ENCODE data around the gene B9D2.

The B9D2 gene

DNA sequence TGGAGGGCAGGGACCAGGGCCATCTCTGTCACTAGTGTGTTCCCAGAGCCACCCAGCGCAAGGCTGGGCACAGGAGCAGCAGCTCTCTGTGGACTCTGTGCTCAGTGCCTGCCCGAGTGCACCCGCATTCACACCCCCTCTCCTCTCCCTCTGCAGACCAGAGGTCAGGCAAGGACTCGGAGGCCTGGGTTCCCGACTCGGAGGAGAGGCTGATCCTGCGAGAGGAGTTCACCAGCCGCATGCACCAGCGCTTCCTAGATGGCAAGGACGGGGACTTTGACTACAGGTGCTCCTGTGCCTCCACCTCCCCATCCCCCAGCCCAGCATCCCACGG is 43.8 kb downstream of the B9D2 start (continued):
- TF ChIP-seq ZNF324 (tag by site-specific recombination; IDR thresholded peaks at IDR 0.05), result no peak
- no peak for TF ChIP-seq ZNF843 (tag by site-specific recombination; IDR thresholded peaks at IDR 0.05)
- TF ChIP-seq ZBTB7A (tag by site-specific recombination; IDR thresholded peaks at IDR 0.05; ENCODE audit: low read depth), result no peak
- TF ChIP-seq ZNF600 (tag by site-specific recombination; IDR thresholded peaks at IDR 0.05), result no peak

DNA sequence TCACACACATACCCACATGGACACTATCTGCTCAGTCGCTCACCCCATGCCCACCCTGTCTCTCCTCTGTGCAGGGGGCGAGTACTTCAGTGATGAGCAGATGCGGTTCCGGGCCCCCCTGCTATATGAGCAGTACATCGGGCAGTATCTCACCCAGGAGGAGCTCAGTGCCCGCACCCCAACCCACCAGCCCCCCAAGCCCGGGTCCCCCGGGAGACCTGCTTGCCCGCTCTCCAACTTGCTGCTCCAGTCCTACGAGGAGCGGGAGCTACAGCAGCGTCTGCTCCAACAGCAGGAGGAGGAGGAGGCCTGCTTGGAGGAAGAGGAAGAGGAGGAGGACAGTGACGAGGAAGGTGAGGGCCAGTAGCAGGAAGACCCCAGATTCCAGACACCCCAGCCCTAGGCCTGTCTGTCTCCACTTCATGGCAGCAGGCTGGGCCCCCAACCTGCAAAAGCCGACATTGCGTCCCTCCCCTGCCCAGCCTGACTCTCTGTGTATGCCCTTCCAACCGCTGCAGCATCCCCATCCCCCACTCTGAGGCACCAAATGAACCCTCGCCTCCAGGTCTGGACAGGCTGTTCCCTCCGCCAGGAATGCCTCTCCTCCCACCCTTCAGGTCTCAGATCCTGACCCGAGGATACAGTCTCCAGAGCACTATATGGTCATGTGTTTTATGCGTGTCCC is 44.3 kb downstream of the B9D2 start:
- POLR2A ChIA-PET, result interaction anchor here (1.0 to 1.5 kb wide), 2 partner anchors 9 to 22 kb away, joined by 3 to 4 read pairs; no protein-coding TSS in a partner anchor
- CTCF ChIA-PET, result interaction anchor here (2.5 kb wide), 1 partner anchor 11 kb away, joined by 11 read pairs; no protein-coding TSS in a partner anchor
- H3K36me3 ChIP-seq (ENCODE audit: control insufficient read depth in 2 of 2, insufficient read depth in 1 of 2, low read length in 2 of 2), result peaks cover 50 to 68% of the 10 kb centered on the region in 2 experiments
- H3K9me3 ChIP-seq (ENCODE audit: control insufficient read depth, insufficient read depth, low read depth, low read length), result no peaks in the 10 kb centered on the region
- TF ChIP-seq ZNF830 (tag by site-specific recombination; IDR thresholded peaks at IDR 0.05; ENCODE audit: low read depth), result no peak
- no peak for TF ChIP-seq ZNF76 (tag by site-specific recombination; IDR thresholded peaks at IDR 0.05; ENCODE audit: borderline replicate concordance, low read depth)
- TF ChIP-seq, protein P1, sequence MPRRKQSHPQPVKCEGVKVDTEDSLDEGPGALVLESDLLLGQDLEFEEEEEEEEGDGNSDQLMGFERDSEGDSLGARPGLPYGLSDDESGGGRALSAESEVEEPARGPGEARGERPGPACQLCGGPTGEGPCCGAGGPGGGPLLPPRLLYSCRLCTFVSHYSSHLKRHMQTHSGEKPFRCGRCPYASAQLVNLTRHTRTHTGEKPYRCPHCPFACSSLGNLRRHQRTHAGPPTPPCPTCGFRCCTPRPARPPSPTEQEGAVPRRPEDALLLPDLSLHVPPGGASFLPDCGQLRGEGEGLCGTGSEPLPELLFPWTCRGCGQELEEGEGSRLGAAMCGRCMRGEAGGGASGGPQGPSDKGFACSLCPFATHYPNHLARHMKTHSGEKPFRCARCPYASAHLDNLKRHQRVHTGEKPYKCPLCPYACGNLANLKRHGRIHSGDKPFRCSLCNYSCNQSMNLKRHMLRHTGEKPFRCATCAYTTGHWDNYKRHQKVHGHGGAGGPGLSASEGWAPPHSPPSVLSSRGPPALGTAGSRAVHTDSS (tag by site-specific recombination; IDR thresholded peaks at IDR 0.05), result peak; percentile 73
- TF ChIP-seq ZNF169 (tag by site-specific recombination; IDR thresholded peaks at IDR 0.05), result no peak
- TF ChIP-seq ZNF341 (tag by site-specific recombination; IDR thresholded peaks at IDR 0.05; ENCODE audit: low read depth), result 0 out of 2 replicates have a peak, but pooled peaks have one; percentile 17
- no peak for TF ChIP-seq EGR2 (tag by site-specific recombination; IDR thresholded peaks at IDR 0.05; ENCODE audit: low read depth)
- no peak for TF ChIP-seq MZF1 (tag by site-specific recombination; IDR thresholded peaks at IDR 0.05; ENCODE audit: borderline replicate concordance)
- no peak for TF ChIP-seq ZNF585B (tag by site-specific recombination; IDR thresholded peaks at IDR 0.05)
- no peak for TF ChIP-seq ZNF596 (tag by site-specific recombination; IDR thresholded peaks at IDR 0.05)
- no peak for TF ChIP-seq MYNN (tag by site-specific recombination; IDR thresholded peaks at IDR 0.05; ENCODE audit: borderline replicate concordance)
- no peak for TF ChIP-seq ZNF610 (tag by site-specific recombination; IDR thresholded peaks at IDR 0.05; ENCODE audit: borderline replicate concordance)
- no peak for TF ChIP-seq ZIC2 (tag by site-specific recombination; IDR thresholded peaks at IDR 0.05)
- no peak overlapping the region for H3K4me3 ChIP-seq (ENCODE audit: low read depth, low read length)
- peaks cover 18% of the 10 kb centered on the region for H3K4me1 ChIP-seq (ENCODE audit: control insufficient read depth, insufficient read depth, low read length)
- H3K27ac ChIP-seq (ENCODE audit: extremely low read depth, low read depth, low read length), result no peak overlapping the region

DNA sequence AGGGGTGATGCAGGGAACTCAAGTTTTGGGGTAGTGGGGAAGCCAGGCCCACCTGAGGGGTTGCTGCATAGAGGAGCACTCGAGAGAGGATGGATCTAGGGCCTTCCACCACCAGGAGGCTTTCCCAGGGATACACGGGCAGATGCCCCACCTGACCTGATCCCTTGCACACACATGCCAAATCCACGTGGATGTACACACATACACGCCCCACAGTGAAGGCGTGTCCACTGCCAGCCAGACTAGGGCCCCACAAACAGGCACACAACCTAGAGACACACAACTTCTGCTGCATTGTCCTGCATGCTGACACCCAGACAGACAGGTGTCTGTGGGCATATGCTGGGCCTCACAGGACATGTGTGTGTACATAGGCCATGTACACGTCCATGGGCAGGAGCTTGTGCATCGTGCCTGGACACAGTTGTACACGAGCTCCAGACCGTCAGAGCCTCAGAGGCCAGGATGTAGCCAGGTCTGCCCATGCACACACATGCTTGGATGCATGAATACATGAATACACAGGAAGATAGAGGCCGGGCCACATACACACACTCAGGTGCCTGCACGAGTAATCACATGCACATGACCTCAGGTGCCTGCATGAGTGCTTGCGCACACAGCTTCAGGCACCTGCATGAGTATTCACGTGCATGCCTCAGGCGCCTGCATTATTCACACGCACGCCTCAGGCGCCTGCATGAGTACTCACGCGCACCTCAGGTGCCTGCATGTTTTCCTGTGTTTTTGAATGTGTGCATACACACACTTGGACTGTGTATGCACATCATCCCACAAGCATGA is 45.1 kb downstream of the B9D2 start:
- TF ChIP-seq KLF7 (tag by site-specific recombination; IDR thresholded peaks at IDR 0.05; ENCODE audit: borderline replicate concordance) (no peak), ZNF473 (tag by site-specific recombination; IDR thresholded peaks at IDR 0.05) (no peak), ZNF133 (tag by site-specific recombination; IDR thresholded peaks at IDR 0.05) (no peak), ZNF146 (tag by site-specific recombination; IDR thresholded peaks at IDR 0.05) (no peak), ZNF2 (tag by site-specific recombination; IDR thresholded peaks at IDR 0.05) (no peak), ZNF521 (tag by site-specific recombination; IDR thresholded peaks at IDR 0.05) (no peak), ZNF791 (tag by site-specific recombination; IDR thresholded peaks at IDR 0.05) (no peak), ZNF239 (tag by site-specific recombination; IDR thresholded peaks at IDR 0.05) (no peak), ZBTB48 (tag by site-specific recombination; IDR thresholded peaks at IDR 0.05) (no peak), MEIS1 (CRISPR knock-in tag; IDR thresholded peaks at IDR 0.05; ENCODE audit: borderline replicate concordance) (no peak), ZNF626 (tag by site-specific recombination; IDR thresholded peaks at IDR 0.05) (no peak), ZNF843 (tag by site-specific recombination; IDR thresholded peaks at IDR 0.05) (no peak), BCL11A (tag by site-specific recombination; IDR thresholded peaks at IDR 0.05; ENCODE audit: low read depth) (no peak)
- TF ChIP-seq, protein P2, sequence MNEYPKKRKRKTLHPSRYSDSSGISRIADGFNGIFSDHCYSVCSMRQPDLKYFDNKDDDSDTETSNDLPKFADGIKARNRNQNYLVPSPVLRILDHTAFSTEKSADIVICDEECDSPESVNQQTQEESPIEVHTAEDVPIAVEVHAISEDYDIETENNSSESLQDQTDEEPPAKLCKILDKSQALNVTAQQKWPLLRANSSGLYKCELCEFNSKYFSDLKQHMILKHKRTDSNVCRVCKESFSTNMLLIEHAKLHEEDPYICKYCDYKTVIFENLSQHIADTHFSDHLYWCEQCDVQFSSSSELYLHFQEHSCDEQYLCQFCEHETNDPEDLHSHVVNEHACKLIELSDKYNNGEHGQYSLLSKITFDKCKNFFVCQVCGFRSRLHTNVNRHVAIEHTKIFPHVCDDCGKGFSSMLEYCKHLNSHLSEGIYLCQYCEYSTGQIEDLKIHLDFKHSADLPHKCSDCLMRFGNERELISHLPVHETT (tag by site-specific recombination; IDR thresholded peaks at IDR 0.05), result no peak
- TF ChIP-seq, protein P3, sequence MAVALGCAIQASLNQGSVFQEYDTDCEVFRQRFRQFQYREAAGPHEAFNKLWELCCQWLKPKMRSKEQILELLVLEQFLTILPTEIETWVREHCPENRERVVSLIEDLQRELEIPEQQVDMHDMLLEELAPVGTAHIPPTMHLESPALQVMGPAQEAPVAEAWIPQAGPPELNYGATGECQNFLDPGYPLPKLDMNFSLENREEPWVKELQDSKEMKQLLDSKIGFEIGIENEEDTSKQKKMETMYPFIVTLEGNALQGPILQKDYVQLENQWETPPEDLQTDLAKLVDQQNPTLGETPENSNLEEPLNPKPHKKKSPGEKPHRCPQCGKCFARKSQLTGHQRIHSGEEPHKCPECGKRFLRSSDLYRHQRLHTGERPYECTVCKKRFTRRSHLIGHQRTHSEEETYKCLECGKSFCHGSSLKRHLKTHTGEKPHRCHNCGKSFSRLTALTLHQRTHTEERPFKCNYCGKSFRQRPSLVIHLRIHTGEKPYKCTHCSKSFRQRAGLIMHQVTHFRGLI (tag by site-specific recombination; IDR thresholded peaks at IDR 0.05), result no peak
- H3K4me1 ChIP-seq (ENCODE audit: control insufficient read depth, insufficient read depth, low read length), result peaks cover 11% of the 10 kb centered on the region
- H3K36me3 ChIP-seq (ENCODE audit: control insufficient read depth in 2 of 2, insufficient read depth in 1 of 2, low read length in 2 of 2), result peaks cover 58 to 75% of the 10 kb centered on the region in 2 experiments
- ChIA-PET CTCF (interaction anchor here (0.6 to 2.5 kb wide), 2 partner anchors 10 to 73 kb away, joined by 3 to 11 read pairs; no protein-coding TSS in a partner anchor), POLR2A (interaction anchor here (1.0 to 1.5 kb wide), 2 partner anchors 10 to 23 kb away, joined by 3 to 4 read pairs; no protein-coding TSS in a partner anchor)
- no peak overlapping the region for H3K4me3 ChIP-seq (ENCODE audit: low read depth, low read length)
- H3K9me3 ChIP-seq (ENCODE audit: control insufficient read depth, insufficient read depth, low read depth, low read length), result no peaks in the 10 kb centered on the region
- no peak overlapping the region for H3K27ac ChIP-seq (ENCODE audit: extremely low read depth, low read depth, low read length)
